Left lobe of liver (tissue), 2 donors: ENCODE results near the gene DPYSL4. TPM values are rescaled to one million over a fixed set of nuclear protein-coding genes. Genes with fewer than 3 reads are reported as not detected.

Experiments used
- ATAC-seq: fragments of 200-7000 bp; cut with Tn5 transposase; one replicate; pipeline ENCODE4 v1.9.1; 2020; ENCODE audit warnings: mild to moderate bottlenecking, moderate library complexity
- DNase-seq: peaks from one replicate; pipeline ENCODE4 v3.0.0-alpha.2; 2020; ENCODE audit warnings: low spot score
- total RNA-seq: library from RNA; stranded (reverse); gene quantifications from one replicate; pipeline ENCODE4 v1.2.1, GENCODE V29; 2021
- donor health status: DM: no; HTN: no; CAD: no; lungs with moderate emphysema.
- donor health status: DM: no; HTN: yes; CAD: no.

DPYSL4 gene
- total RNA-seq, 1 donor from 2014 or later = 0.08 TPM

DNA sequence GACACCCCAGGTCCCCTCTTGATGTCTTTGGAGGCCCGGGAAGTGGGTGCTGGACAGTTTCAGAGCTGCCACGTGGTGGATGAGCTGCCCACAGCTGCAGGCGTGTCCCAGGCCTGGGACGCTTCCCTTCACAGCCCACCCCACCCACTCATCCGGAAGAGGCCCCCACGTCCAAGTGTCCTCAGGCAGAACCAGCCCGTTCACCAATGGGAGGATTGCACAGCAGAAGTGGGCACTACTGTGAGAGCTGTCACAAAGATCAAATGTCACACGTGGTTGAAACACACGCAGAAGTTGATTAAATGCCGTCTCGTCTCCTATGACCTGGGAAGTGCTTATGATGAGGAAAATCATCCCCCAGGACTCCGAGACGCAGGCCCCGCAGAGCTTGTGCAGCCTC, 68.1 kb downstream of the DPYSL4 start:
- ATAC-seq (no peak), DNase-seq (no peak)

Other genes starting within 250 kb of the DPYSL4 start
- gene BNIP3, start 205.0 kb upstream of the DPYSL4 start, total RNA-seq = 90.4 TPM
- 0.28 TPM for gene JAKMIP3, start 121.0 kb upstream of the DPYSL4 start, total RNA-seq
- 3.3 TPM for gene STK32C, start 121.0 kb downstream of the DPYSL4 start, total RNA-seq
- gene LRRC27, start 145.2 kb downstream of the DPYSL4 start, total RNA-seq = 3.4 TPM
- gene PWWP2B, start 210.3 kb downstream of the DPYSL4 start, total RNA-seq = 5.8 TPM